Measurements from ENCODE around the gene MTOR.
A peak's percentile ranks its signal among the peaks of the same experiment; 100 is the strongest.
"Not testable (repeated sequence)": the region's sequence is repeated elsewhere in the genome, so short reads cannot be mapped to it uniquely, and the experiment has no call there.

MTOR gene

DNA sequence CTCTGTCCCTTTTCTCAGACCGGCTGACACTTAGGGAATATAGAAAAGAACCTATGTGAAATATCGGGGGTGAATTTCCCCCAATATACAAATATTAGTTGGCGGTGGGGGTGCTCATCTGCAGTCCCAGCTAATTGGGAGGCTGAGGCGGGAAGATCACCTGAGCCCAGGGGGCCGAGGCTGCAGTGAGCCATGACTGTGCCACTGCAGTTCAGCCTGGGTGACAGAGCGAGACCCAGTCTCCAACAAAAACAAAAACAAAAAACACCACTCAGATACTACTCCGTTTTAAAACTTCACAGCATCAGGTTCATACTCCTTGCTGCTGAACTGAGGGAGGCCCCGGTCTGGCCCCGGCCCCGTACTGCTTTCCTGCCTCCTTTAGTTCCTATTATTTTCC lies 156.8 kb downstream of the MTOR start:
- Histone ChIP-seq H3K4me1 (no peaks in the 10 kb centered on the region), H3K36me3 (peaks cover 53% of the 10 kb centered on the region), H3K9ac (no peak overlapping the region), H4K20me1 (no peaks in the 10 kb centered on the region), H3K27ac (no peak overlapping the region), H3K4me2 (no peak overlapping the region), H3K27me3 (no peaks in the 10 kb centered on the region), H3K9me3 (no peaks in the 10 kb centered on the region), H3K4me3 (no peak overlapping the region)
- TF ChIP-seq Cebpa-rat (IDR thresholded peaks at IDR 0.05) = no peak

DNA sequence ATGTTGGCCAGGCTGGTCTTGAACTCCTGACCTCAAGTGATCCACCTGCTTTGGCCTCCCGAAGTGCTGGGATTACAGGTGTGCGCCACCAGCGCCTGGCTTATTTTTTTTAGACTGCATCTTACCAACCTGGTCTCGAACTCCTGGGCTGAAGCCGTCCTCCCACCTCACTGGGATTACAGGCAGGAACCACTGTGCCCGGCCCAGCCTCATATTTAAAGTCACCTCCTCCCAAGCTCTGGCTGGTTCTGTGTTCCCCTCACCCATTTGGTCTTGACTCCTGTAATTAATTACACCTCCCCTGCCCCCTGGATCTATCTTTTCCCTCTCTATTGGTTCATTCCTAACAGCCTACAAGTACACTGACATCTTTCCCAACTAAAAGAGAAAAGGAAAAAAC lies 161.0 kb downstream of the MTOR start:
- Histone ChIP-seq H3K4me2 (no peak overlapping the region), H3K27me3 (no peaks in the 10 kb centered on the region), H3K4me3 (no peak overlapping the region), H3K4me1 (peaks cover 18% of the 10 kb centered on the region), H3K9me3 (no peaks in the 10 kb centered on the region), H4K20me1 (peaks cover 7% of the 10 kb centered on the region; the same call in 1 of the 2 replicates), H3K36me3 (peaks cover 29% of the 10 kb centered on the region), H3K27ac (no peak overlapping the region), H3K9ac (no peak overlapping the region)
- TF ChIP-seq Cebpa-rat (IDR thresholded peaks at IDR 0.05) = no peak

GRCh38 chr1:11100806-11101205 lies 161.5 kb downstream of the MTOR start:
- H3K9me3 ChIP-seq, H3K27ac ChIP-seq, H3K4me2 ChIP-seq, H3K4me3 ChIP-seq, H3K27me3 ChIP-seq, H3K9ac ChIP-seq, H4K20me1 ChIP-seq: not testable (repeated sequence)
- Histone ChIP-seq H3K4me1 (peaks cover 18% of the 10 kb centered on the region), H3K36me3 (peaks cover 29% of the 10 kb centered on the region)

DNA sequence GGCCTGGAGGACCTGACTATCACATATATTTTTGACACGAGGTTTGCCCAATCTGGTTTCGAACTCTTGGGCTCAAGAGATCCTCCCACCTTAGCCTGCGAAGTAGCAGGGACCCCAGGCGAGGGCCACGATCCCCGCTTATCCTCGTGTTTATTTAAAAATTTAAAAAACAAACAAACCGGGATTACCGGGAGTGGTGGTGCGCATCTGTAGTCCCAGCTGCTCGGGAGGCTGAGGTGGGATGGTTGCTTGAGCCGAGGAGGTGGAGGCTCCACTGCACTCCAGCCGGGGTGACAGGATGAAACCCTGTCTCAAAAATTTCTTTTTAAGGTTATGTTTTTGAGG lies 162.2 kb downstream of the MTOR start:
- H3K9me3 ChIP-seq = no peaks in the 10 kb centered on the region
- H3K9ac ChIP-seq = peak overlapping the region; percentile 88
- H3K4me2 ChIP-seq = peak overlapping the region; percentile 75
- H3K4me3 ChIP-seq = peak overlapping the region; percentile 81
- peaks cover 7% of the 10 kb centered on the region; the same call in 1 of the 2 replicates for H4K20me1 ChIP-seq
- H3K27me3 ChIP-seq = no peaks in the 10 kb centered on the region
- peak overlapping the region; percentile 86 for H3K27ac ChIP-seq
- TF ChIP-seq Cebpa-rat (IDR thresholded peaks at IDR 0.05) = no peak
- H3K36me3 ChIP-seq = peaks cover 31% of the 10 kb centered on the region
- peaks cover 18% of the 10 kb centered on the region for H3K4me1 ChIP-seq

- Histone ChIP-seq H3K27ac (peak within 1 kb of the TSS; percentile 86), H4K20me1 (peaks cover 7% of the 10 kb centered on the region; the same call in 1 of the 2 replicates)
Observed at GRCh38 chr1:11099310-11100148, 162.8 kb downstream of the MTOR start, which contains the start of gene EXOSC10. Gene EXOSC10, minus strand, starts transcription at chr1:11099869. Its CDS starts 38 bp downstream, at chr1:11099831.

DNA sequence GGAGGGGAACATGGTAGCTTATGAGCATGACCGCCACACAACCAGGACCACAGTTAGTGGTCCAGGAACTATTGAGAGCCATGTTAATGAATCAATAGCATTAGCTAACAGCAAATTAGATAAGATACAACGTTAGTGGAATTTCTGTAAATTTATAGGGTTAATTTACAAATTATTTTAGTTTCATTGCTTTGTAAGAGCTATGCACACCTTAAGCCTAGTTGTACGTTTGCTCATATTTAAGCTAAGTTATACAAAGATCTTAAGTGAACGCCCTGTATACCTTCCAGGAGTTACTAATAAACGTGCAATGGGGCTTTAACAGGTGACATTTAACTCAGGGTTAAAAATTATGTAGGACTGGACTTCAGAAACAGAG lies 163.4 kb downstream of the MTOR start:
- H3K36me3 ChIP-seq = peaks cover 43% of the 10 kb centered on the region
- TF ChIP-seq Cebpa-rat (IDR thresholded peaks at IDR 0.05) = no peak
- peak overlapping the region; percentile 88 for H3K9ac ChIP-seq
- peaks cover 7% of the 10 kb centered on the region; the same call in 1 of the 2 replicates for H4K20me1 ChIP-seq
- H3K9me3 ChIP-seq = no peaks in the 10 kb centered on the region
- H3K27me3 ChIP-seq = no peaks in the 10 kb centered on the region
- peak overlapping the region; percentile 79 for H3K4me2 ChIP-seq
- H3K4me1 ChIP-seq = peaks cover 18% of the 10 kb centered on the region
- H3K27ac ChIP-seq = peak overlapping the region; percentile 86; the same call in 1 of the 2 replicates
- peak overlapping the region; percentile 81 for H3K4me3 ChIP-seq

More at GRCh38 chr1:11099310-11100148, 162.8 kb downstream of the MTOR start, which contains the start of gene EXOSC10:
- H3K4me1 ChIP-seq = peaks cover 18% of the 10 kb centered on the region
- TF ChIP-seq Cebpa-rat (IDR thresholded peaks at IDR 0.05) = no peak
- no peaks in the 10 kb centered on the region for H3K9me3 ChIP-seq
- H3K4me2 ChIP-seq = peak within 1 kb of the TSS; percentile 79
- H3K27me3 ChIP-seq = no peaks in the 10 kb centered on the region
- H3K9ac ChIP-seq = peak within 1 kb of the TSS; percentile 88
- peaks cover 37% of the 10 kb centered on the region for H3K36me3 ChIP-seq
- peak within 1 kb of the TSS; percentile 81 for H3K4me3 ChIP-seq

GRCh38 chr1:11083784-11084183 lies 178.6 kb downstream of the MTOR start:
- H3K4me3 ChIP-seq, H3K9me3 ChIP-seq, H4K20me1 ChIP-seq, H3K27me3 ChIP-seq, H3K4me1 ChIP-seq, H3K4me2 ChIP-seq, H3K9ac ChIP-seq, H3K27ac ChIP-seq: not testable (repeated sequence)
- H3K36me3 ChIP-seq = peaks cover 71% of the 10 kb centered on the region

DNA sequence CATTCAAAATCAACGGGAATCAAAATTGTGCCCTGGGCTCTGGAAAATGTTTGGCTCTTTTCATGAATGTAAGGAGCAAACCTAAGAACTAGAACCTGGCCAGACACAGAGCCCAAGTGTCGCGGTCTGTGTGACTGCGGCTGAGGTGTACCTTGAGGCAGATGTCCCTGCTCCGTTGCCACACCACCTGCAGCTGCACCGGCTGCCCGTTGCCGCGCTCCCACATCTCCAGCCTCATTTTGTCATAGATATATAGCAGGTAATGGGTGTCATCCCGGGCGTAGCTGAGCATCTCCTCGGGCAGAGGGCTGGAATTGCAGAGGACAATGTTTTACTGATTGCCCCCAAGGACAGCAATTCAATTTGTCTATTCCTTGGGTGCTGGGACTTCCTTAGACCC lies 181.4 kb downstream of the MTOR start:
- Histone ChIP-seq H4K20me1 (0 out of 2 replicates have a peak, but pooled peaks cover 7% of the 10 kb centered on the region), H3K36me3 (peaks cover 74% of the 10 kb centered on the region), H3K27me3 (no peaks in the 10 kb centered on the region), H3K4me3 (no peak overlapping the region), H3K4me1 (no peaks in the 10 kb centered on the region), H3K9me3 (peaks cover 3% of the 10 kb centered on the region; the same call in 1 of the 2 replicates), H3K27ac (no peak overlapping the region), H3K4me2 (no peak overlapping the region), H3K9ac (no peak overlapping the region)
- no peak for TF ChIP-seq Cebpa-rat (IDR thresholded peaks at IDR 0.05)

DNA sequence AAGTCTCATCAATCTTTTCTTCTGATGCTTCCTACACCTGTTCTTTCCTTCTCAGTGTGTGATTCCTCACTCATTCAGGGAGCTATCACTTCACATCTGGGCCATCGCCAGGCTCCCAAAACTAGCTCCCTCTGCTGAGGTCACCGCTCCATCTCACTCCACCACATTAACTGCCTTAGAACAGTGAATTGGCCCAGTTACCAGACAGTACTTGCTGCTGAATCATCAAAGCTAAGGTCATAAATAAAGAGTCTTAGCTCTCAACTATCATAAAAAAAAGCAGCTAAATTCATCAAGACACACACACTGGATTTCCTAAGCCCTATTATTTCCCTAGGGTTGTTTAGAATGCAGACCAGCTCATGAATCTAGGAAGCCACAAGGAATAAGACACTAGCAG lies 183.7 kb downstream of the MTOR start:
- Histone ChIP-seq H3K4me1 (no peaks in the 10 kb centered on the region), H3K36me3 (peaks cover 97% of the 10 kb centered on the region), H3K9me3 (no peaks in the 10 kb centered on the region), H3K9ac (no peak overlapping the region), H3K4me2 (no peak overlapping the region), H3K27me3 (no peaks in the 10 kb centered on the region), H3K27ac (no peak overlapping the region), H4K20me1 (0 out of 2 replicates have a peak, but pooled peaks cover 7% of the 10 kb centered on the region), H3K4me3 (no peak overlapping the region)
- TF ChIP-seq Cebpa-rat (IDR thresholded peaks at IDR 0.05) = no peak

- peaks cover 100% of the 10 kb centered on the region for H3K36me3 ChIP-seq
Observed at GRCh38 chr1:11073398-11073797, 189.0 kb downstream of the MTOR start.

More at GRCh38 chr1:11073398-11073797, 189.0 kb downstream of the MTOR start:
- H3K4me3 ChIP-seq, H3K4me1 ChIP-seq, H3K27me3 ChIP-seq, H3K9me3 ChIP-seq, H3K27ac ChIP-seq, H3K4me2 ChIP-seq, H3K9ac ChIP-seq: not testable (repeated sequence)
- peaks cover 12% of the 10 kb centered on the region for H4K20me1 ChIP-seq

Measured in BLaER1 (cell line).